Measurements from ENCODE around the gene HEYL.

The HEYL gene

DNA sequence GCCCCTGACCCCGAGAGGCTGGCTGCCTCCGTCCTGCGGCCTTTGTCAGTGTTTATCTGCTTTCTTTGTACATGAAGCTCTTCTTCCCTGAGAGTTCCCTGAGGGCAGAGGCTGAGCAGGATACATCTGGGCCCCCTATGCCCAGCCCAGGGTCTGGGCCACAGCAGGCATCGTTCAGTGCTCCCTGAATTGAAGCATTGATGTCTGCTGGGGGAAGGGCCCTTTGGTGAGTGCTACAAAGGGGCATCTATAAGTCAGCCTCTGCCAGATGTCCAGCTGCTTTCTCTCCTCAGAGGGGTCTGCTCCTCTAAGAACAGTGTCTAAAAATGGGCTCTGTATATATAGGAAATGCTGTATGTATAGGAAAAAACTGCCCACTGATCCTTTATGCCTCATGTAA, 2.1 kb downstream of the HEYL start:
- no peak for DNase-seq (ENCODE audit: low spot score)

DNA sequence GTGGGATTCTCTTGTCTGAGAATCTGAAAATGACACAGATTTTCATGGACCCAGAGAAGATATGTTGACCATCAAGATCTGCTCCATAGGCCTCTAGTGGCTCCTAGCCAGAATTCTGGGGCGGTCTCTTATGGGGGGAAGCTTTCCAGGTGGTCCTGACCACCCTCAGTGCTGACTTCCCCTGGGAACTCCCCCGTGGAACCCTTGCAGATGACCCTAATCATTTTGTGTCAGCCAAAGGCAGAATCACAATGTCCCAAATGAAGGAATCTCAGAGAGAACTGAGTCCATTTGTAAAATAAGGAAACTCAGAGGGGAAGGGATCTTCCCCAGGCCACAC, 3.6 kb downstream of the HEYL start:
- no peak for DNase-seq (ENCODE audit: low spot score)

DNA sequence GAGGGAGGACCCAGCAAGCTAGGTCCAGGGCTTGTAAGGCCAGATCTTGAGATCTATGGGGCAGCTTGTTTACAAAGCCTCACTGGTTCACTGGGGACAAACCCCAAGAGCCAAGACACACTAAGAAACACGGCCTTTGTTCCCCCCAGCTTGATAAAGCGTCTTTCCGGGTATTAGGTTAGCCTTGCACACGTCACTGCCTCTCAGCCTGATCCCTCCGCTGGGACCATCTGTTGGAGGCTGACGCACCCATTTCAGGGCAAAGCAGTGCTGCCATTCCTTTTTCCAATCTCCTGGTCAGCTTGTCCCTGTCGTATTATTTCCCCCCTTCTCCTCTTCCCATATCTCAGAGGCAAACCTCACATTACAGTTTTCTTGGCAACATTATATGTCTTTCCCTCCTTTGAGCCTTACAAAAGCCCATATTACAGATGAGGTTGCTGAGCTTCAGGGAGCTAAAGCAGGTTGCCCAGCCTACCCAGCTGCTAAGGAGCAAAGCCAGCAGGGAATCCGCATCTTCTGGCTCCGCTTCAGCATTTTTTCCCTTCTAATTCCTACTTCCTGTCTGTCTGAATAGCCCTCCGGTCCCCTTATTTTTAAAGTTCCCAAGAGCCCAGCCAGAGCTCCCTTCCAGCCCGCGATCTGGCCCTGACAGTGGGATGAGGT, 4.1 kb downstream of the HEYL start:
- no peak for DNase-seq (ENCODE audit: low spot score)

DNA sequence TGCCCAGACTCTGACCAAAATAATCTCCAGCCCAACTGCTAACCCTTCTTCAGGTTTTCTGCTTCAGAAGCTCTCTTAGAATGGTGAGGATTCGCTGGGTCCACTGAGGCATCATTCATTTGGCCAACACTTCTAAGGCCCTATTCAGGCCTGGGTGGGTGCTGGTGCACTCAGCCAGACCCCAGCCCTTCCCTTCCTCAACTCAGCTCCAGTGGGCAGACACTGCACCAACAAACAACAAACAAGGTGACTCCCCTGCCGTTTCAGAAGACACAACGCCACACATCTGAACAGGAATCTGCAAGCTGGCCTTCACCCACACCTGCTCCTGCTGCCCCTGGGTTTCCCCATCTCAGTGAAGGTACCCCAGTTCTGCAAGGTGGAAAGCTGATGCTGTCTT, 6.0 kb downstream of the HEYL start:
- DNase-seq (ENCODE audit: low spot score), result no peak

DNA sequence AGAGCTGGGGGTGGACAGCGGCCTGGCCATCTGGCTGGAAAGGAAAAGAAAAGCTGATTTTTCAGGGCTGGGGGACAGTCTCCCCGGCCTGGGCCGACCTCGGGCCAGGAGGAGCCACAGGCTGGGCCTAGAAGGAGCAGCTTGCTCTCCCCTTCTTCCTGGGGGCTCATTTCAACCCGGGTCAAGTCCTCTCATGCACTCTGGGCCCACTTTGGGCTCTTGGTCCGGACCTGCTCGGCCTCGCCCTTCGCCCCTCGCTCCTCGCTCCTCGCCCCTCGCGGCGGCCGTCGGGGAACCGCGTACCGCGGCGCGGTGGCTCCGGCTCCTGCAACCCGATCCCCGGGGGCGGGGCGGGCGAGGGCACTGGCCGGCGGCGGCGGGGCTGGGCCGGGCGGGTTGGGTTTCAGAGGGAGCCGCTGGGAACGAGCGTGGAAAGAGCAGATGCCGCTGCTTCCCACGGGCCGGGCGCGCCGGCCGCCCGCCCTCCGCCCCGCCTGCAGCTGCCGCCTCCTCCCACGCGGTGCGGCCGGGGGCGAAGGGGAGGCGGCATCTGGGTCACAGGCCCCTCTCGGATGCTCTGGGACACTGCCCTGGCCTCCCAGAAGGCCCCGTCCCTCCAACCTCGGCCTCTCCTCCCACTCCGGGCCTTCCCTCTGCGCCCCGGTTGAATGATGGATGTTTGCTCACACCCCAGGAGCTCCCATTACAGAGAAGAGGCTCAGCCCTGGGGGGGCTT, 6.6 kb downstream of the HEYL start:
- DNase-seq (ENCODE audit: low spot score), result no peak

DNA sequence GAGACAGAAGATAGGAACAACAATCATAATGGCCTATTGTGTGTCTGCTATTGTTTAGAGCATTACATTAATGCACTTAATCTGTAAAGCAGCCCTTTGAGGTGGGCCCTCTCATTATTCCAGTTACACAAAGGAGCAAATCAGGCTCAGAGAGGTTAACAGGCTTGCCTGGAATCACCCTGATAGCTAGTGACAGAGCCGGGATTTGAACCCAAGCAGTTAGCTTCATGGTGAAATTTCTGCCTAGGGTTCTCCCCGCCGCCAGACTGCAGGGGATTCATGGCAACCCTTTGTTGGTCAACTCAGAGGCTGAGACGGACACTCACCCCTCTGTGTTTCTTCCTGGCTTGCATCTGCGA, 7.1 kb downstream of the HEYL start:
- no peak for DNase-seq (ENCODE audit: low spot score)

DNA sequence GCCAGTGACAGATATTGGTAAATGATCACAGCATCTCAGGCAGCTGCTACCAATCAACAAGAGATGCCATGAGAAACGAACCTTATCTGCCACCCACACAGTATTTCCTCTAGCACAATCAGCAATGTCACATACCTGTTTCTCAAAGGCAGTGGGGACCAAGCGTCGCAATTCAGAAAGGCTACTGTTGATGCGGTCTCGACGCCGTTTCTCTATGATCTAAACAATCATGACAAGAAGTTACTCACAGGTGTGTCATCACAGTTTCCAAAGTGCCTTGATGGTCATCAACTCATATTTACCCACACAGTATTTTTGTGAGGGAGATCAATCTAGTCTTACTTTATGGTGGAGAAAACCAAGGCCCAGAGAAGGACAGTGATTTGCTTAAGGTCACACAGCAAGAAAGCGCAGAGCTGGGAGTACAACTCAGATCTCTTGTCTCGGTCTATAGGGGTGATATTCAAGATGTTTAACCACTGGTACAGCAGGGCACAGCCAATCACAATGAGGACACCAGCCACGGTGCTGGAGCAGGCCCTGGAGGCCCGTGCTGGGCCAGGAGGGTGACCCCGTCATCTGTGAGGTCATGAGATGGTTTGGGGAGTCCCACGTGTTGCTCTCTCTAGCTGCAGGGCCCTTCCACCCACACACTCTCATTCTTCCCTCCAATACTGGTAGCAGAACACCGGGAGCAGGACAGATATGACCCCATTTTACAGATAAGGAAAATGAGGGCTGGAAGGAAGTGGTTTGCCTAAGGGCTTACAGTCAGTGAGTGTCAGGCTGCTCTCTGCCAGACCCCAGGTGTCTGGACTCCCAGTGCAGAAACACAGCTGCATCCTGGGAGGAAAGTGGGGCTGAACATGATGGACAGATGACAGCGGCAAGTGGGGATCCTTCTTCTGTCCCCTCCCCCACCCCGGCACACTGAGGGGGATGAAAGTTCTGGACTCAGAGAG, 7.8 kb downstream of the HEYL start:
- DNase-seq (ENCODE audit: low spot score), result no peak

DNA sequence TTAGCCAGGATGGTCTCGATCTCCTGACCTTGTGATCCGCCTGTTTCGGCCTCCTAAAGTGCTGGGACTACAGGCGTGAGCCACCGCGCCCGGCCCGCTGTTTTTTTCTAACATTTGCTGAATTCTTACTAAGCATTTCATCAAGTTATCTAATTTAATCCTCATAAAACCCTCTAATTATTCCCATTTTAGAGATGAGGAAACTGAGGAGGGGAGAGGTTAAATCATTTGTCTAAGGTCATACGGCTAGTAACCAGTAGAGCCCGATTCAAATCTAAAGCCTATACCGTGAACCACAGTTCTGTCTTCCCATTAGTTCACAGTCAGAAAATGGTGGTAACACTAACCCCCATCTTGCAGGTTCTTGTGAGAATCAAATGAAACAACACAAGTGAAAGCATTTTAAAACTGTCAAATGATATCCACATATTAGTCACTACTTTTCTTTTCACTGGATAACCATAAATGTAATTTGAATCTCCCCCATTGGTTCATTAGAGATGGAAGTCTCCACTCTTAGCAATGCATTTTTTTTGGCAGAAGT, 10.6 kb downstream of the HEYL start:
- no peak for DNase-seq (ENCODE audit: low spot score)

DNA sequence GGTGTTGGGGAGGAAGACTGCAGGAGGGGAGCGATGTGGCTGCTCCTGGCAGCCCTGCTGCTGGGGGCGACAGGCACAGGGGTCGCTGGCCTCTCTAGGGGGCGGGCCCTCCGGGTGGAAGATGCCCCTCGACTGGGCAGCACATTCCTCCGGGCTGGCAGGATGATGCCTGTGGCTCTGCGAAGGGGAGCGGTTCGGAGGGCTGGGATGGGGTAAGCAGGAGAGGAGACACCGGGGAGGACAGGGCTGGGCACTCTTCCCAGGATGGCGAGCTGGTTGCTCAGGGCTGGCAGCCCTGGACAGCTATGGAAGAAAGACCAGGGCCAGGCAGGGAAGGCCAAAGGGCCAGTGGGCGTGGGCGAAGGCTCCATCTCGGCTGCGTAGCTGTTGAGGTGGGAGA, 12.8 kb downstream of the HEYL start:
- DNase-seq (ENCODE audit: low spot score), result no peak

DNA sequence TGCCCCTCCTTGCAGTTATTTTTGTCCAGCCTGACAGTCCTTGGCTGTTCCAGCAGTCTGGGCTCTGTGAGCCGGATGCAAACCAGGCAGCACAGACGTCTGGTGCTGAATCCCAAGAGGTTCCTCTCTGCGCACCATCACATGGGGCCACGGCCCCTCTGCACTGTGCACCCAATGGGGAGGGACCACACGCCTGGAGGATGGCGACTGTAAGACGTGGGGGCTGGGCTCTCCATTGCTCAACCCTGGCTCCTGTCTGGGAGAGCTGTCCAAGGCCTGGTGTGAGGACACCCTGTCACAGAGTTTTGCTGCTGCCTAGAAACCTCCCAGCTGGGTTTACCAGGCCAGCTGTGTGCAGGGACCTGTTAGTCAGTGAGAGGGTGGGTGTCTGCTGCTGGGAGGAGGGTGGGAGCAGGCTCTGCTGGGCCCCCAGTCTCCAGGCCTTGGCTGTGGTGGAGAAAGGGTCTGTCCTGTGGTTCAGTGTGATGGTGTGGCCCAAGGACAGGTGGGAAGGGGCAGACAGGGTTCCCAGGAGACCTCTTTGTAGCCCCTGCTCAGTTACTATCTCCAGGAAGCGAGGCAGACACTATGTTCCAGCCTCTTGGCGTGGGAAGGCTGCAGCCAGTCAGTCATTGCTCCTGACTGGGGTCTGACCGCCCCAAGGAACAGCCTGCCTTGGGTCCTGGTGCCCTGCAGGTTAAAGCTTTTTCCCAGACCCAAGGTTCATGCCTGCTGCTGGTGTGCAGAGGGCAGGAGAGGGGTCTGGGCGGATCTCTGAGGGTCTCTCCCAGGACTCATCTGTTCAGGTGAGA, 13.8 kb downstream of the HEYL start:
- no peak for DNase-seq (ENCODE audit: low spot score)

DNA sequence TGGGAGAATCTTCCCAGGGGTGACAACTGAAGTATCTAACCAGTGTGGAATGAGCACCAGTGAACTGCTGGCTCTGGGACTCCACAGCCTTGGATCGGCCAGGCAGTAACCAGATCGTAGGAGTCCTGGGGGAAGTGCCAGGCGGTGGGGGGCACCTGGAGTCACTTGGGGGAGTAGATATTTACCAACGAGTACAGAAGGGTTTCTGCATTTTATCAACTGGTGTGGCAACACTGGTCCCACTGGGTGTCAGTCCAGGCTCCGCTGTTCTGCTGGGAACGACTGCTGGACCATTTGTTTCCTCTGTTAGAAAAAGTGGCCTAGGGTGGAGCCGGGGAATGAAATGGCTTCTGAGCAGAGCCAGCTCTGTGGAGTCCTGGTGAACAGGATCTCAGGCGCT, 14.4 kb downstream of the HEYL start:
- DNase-seq (ENCODE audit: low spot score), result no peak

DNA sequence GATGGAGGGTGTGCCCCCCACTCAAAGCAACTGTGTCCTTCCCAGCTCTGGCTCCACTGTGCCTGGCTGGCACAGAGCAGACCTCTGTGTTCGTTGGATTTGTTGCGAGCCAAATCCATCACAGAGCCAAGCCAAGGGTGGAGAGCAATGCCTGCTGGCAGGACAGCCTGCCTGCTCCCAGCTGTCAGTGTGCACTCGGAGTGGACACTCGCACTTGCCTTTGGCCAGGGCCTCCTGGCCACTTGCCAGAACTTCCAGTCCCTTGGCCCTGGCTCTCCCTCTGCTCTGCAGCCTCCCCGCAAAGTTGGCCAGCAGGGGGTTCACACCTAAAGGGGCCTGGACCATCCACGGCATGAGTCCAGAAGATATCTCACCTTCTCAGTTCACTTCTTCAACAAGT, 16.4 kb downstream of the HEYL start:
- DNase-seq (ENCODE audit: low spot score), result no peak

DNA sequence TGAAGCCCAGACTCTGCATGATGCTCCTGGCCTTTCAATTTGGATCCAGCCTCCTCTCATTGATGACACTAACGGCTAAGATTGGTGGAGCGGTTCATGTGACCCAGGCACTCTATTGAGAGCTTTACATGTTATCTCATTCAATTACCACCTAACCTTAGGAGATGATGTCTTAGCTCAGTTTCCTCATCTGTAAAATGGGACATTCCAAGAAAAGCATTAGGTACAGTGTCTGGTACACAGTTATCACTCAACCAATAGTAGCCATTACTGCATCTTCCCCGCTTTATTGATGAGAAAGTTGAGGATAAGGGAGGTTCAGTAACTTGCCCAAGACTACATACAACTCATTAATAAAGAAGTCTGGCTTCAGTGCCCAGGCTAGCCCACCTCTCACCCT, 17.0 kb downstream of the HEYL start:
- no peak for DNase-seq (ENCODE audit: low spot score)

DNA sequence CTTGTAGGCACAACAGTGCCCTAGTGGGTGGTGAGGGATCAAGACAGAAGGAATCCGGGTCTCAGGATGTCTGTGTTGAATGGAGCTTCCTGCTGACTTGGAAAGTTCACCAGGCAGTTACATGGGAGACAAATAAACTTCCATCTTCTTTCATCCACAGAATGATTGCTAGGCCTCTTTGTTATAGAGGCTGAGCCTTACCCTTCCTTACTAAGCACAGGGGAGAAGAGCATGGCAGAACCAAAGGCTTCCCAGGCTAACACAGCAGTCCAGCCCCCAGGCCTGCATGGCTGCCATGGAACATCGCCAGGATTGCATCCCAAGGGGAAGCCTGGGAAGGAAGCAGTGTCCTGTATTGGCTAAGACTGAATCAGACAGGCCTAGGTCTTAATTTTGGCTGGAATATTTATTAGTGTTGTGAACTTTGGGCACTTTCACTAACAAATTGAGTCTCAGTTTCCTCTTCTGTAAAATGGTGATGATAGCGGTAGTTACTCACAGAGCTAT, 18.7 kb downstream of the HEYL start:
- DNase-seq (ENCODE audit: low spot score), result no peak

DNA sequence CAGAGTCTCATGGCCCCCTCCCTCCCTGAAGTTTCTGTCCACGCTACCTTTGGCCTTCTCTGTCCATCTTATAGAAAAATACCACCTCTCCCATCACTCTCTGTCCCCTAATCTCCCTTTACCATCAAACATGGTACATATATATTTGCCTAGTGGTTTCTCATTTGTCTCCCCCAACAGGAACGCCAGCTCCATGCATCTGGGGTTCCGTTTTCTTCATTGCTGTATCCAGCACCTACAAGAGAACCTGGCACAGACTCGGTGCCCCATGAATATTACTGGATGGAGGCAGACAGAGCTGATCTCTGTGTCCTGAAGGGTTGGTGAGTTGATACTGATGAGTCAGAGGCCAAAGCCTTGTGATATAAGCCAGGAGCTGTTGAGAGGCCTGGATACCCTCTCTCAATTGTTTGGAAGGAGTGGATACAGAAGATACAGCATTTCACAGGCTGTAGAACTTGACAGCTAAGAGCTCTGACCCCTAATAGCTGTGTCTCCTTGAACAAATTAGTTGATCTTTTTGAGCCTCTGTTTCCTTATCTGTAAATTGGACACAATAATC, 21.9 kb downstream of the HEYL start:
- no peak for DNase-seq (ENCODE audit: low spot score)

DNA sequence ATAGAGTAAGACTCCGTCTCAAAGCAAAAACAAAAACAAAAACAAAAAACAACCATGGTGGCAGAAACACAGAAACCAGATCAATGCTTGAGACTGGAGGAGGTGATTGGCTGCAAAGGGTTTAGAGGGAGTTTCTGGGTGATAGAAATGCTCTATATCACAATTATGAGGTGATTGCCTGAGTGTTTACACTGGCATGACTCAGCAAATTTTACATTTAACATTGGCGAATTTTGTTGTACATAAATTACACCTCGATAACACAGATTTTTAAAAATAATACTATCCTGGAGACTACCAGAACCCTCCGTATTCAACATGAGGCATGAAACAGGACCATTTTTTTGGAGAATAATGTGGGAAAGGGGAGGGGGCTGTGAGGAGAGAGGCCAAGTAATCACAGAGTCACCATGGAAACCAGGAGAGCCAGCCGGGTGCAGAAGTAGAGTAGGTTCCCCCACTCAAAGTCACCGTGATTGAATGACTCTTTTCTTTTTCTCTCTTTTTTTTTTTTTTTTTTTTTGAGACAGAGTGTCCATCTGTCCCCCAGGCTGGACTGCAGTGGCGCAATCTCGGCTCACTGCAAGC, 24.3 kb downstream of the HEYL start:
- no peak for DNase-seq (ENCODE audit: low spot score)

DNA sequence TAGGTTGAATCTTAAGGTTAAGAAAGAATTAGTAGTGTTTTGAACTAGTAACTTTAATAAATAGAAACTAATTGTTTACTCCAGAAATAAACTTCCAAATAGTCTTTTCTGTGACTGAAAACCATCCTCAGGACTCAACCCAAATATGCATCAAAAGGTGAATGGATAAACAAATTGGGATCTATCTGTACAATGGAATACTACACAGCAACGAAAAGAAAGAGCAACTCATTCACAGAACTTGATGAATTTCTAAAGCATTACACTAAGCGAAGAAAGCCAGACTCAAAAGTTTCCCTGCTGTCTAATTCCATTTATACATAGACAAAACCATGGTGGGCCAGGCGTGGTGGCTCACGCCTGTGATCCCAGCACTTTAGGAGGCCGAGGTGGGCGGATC, 25.0 kb downstream of the HEYL start:
- DNase-seq (ENCODE audit: low spot score), result no peak

DNA sequence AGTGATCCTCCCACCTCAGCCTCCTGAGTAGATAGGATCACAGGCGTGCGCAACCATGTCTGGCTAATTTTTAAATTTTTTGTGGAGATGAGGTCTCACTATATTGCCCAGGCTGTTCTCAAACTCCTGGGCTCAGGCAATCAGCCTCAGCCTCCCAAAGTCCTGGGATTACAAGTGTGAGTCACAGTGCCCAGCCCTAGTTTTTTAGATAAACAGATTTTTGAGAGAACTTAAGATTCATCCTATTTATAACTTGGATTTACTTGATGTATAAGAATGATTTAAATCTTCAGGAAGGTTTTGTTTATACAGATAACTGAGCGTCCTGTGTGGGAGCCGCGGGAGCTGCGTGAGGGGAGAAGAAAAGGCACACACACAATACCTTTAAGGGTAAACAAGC, 26.2 kb downstream of the HEYL start:
- DNase-seq (ENCODE audit: low spot score), result no peak

DNA sequence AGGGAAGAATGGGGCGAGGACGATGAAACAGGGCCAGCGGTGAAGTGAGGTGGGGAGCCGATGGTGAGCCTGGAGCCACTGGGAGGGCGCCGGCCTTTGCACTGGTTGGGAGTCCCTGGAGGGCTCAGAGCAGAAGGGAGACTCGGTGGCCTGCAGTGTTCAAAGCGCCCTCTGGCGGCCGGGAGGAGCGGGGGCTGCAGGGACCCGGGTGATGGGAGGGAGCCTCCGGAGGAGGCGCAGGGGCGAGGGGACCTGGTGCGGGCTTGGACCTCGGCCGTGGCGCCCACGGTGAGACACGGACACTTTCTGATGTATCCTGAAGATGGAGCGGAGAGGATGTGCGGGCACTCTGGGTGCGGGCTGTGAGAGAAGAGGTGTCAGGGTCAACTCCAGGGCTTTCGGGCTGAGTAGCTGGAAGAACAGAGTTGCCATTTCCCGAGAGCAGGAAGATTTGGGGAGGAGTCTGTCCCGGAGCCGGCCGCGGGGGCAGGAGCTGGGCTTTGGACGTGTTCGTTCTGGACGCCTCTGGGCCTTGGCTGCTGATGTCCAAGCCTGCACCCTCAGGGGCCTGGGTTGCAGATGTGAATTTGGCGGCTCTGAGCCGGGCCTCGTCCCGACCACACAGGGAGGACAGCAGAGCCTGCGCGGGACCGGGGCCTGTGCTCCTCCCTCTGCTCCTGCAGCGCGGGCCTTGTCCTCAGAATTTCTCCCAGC, 29.7 kb downstream of the HEYL start:
- DNase-seq (ENCODE audit: low spot score), result peak; percentile 84

DNA sequence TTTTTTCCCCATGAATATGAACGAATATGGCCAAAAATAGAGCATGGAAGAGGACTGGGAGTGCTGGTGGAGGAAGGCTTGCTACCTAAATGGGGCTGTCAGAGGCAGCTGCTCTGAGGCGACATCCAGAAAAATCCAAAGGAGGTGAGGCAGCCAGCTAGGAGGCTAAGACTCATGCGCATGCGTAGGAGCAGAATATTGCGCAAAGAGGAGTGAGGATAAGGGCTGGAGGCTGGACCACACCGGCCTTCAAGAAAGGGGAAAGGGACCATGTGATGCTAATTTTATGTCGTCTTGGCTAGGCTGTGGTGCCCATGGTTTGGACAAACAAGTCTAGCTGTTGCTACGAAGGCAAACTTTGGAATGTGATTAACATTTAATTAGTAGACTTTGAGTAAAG, 30.5 kb downstream of the HEYL start:
- no peak for DNase-seq (ENCODE audit: low spot score)
